NCI-H748 (cell line): ENCODE measurements around the gene DPP9.

Experiments
- DNase-seq: peaks from one replicate; lab custom pipeline; 2025; ENCODE audit not compliant: unreplicated experiment; lab: John Stamatoyannopoulos, UW

The DPP9 gene

GRCh38 chr19:4660993-4661392 lies 62.6 kb downstream of the DPP9 start:
- DNase-seq, result no peak

GRCh38 chr19:4660181-4660791 lies 63.4 kb downstream of the DPP9 start:
- DNase-seq, result no peak

- DNase-seq, result no peak
Measured at GRCh38 chr19:4657835-4658234, 65.8 kb downstream of the DPP9 start.

GRCh38 chr19:4657262-4657661 lies 66.4 kb downstream of the DPP9 start:
- DNase-seq, result no peak

- DNase-seq, result no peak
Measured at GRCh38 chr19:4656102-4656501, 67.5 kb downstream of the DPP9 start.

GRCh38 chr19:4654437-4655361 lies 68.9 kb downstream of the DPP9 start:
- no peak for DNase-seq

GRCh38 chr19:4653793-4654436 lies 69.7 kb downstream of the DPP9 start:
- DNase-seq, result no peak

GRCh38 chr19:4652075-4652474 lies 71.6 kb downstream of the DPP9 start:
- DNase-seq, result no peak

GRCh38 chr19:4650159-4650558 lies 73.5 kb downstream of the DPP9 start:
- no peak for DNase-seq

- no peak for DNase-seq
Measured at GRCh38 chr19:4649392-4650047, 74.1 kb downstream of the DPP9 start.

GRCh38 chr19:4647676-4648644 lies 75.7 kb downstream of the DPP9 start:
- no peak for DNase-seq

GRCh38 chr19:4645718-4646117 lies 77.9 kb downstream of the DPP9 start:
- no peak for DNase-seq

GRCh38 chr19:4642625-4643024 lies 81.0 kb downstream of the DPP9 start:
- DNase-seq, result no peak

- DNase-seq, result no peak
Measured at GRCh38 chr19:4641132-4641531, 82.5 kb downstream of the DPP9 start.

- peak; percentile 78 for DNase-seq
Measured at GRCh38 chr19:4640247-4641000, 83.2 kb downstream of the DPP9 start.

GRCh38 chr19:4639531-4640246 lies 84.0 kb downstream of the DPP9 start:
- no peak for DNase-seq

- DNase-seq, result peak; percentile 92
Measured at GRCh38 chr19:4638828-4639530, 84.7 kb downstream of the DPP9 start, which contains the start of gene TNFAIP8L1. Gene TNFAIP8L1 (plus strand): TSS chr19:4639516. CDS start chr19:4651870, 12,354 bp downstream.

GRCh38 chr19:4638317-4638716 lies 85.3 kb downstream of the DPP9 start:
- no peak for DNase-seq
